ENCODE data around the gene LBH.
A peak's percentile ranks its signal among the peaks of the same experiment; 100 is the strongest.

Gene LBH

GRCh38 chr2:30231996-30232800, 864 bp downstream of the LBH start:
- TF ChIP-seq FOXM1 (IDR thresholded peaks at IDR 0.05; ENCODE audit: borderline replicate concordance, low read depth) (no peak), CREB1 (IDR thresholded peaks at IDR 0.05; ENCODE audit: low read depth) (no peak), ZBTB7A (IDR thresholded peaks at IDR 0.05; ENCODE audit: low read depth) (peak; percentile 65), USF1 (IDR thresholded peaks at IDR 0.05) (peak; percentile 71)

GRCh38 chr2:30232801-30233130, 1.4 kb downstream of the LBH start:
- TF ChIP-seq MAX (IDR thresholded peaks at IDR 0.05) = no peak
- TF ChIP-seq NFIC (IDR thresholded peaks at IDR 0.05) = no peak
- no peak for TF ChIP-seq ZBTB7A (IDR thresholded peaks at IDR 0.05; ENCODE audit: low read depth)
- TF ChIP-seq TCF12 (IDR thresholded peaks at IDR 0.05; ENCODE audit: low read depth) = no peak
- no peak for TF ChIP-seq CEBPB (IDR thresholded peaks at IDR 0.05)
- no peak for TF ChIP-seq YY1 (IDR thresholded peaks at IDR 0.05; ENCODE audit: low read depth)
- TF ChIP-seq FOXM1 (IDR thresholded peaks at IDR 0.05; ENCODE audit: borderline replicate concordance, low read depth) = no peak
- no peak for TF ChIP-seq CREB1 (IDR thresholded peaks at IDR 0.05; ENCODE audit: low read depth)
- TF ChIP-seq RAD21 (IDR thresholded peaks at IDR 0.05; ENCODE audit: low read depth) = no peak
- TF ChIP-seq TEAD4 (IDR thresholded peaks at IDR 0.05) = no peak
- no peak for TF ChIP-seq EP300 (IDR thresholded peaks at IDR 0.05; ENCODE audit: borderline replicate concordance)
- TF ChIP-seq TAF1 (IDR thresholded peaks at IDR 0.05; ENCODE audit: low read depth) = no peak

- TF ChIP-seq USF1 (IDR thresholded peaks at IDR 0.05) = no peak
- no peak for TF ChIP-seq RAD21 (IDR thresholded peaks at IDR 0.05; ENCODE audit: low read depth)
- TF ChIP-seq TCF12 (IDR thresholded peaks at IDR 0.05; ENCODE audit: low read depth) = no peak
- no peak for TF ChIP-seq CEBPB (IDR thresholded peaks at IDR 0.05)
Measured at GRCh38 chr2:30233271-30234009, 2.1 kb downstream of the LBH start.

GRCh38 chr2:30234180-30234971, 3.0 kb downstream of the LBH start:
- TF ChIP-seq YY1 (IDR thresholded peaks at IDR 0.05; ENCODE audit: low read depth) (no peak), FOXM1 (IDR thresholded peaks at IDR 0.05; ENCODE audit: borderline replicate concordance, low read depth) (no peak), REST (IDR thresholded peaks at IDR 0.05; ENCODE audit: low read depth) (no peak), TCF12 (IDR thresholded peaks at IDR 0.05; ENCODE audit: low read depth) (no peak), TEAD4 (IDR thresholded peaks at IDR 0.05) (no peak), ZBTB7A (IDR thresholded peaks at IDR 0.05; ENCODE audit: low read depth) (no peak), CREB1 (IDR thresholded peaks at IDR 0.05; ENCODE audit: low read depth) (no peak), TAF1 (IDR thresholded peaks at IDR 0.05; ENCODE audit: low read depth) (no peak), RAD21 (IDR thresholded peaks at IDR 0.05; ENCODE audit: low read depth) (no peak), EGR1 (IDR thresholded peaks at IDR 0.05) (no peak), USF1 (IDR thresholded peaks at IDR 0.05) (no peak), MAX (IDR thresholded peaks at IDR 0.05) (no peak), CEBPB (IDR thresholded peaks at IDR 0.05) (no peak), EP300 (IDR thresholded peaks at IDR 0.05; ENCODE audit: borderline replicate concordance) (no peak), NFIC (IDR thresholded peaks at IDR 0.05) (no peak)

GRCh38 chr2:30235008-30235655, 3.8 kb downstream of the LBH start:
- TF ChIP-seq ZBTB7A (IDR thresholded peaks at IDR 0.05; ENCODE audit: low read depth) (no peak), NFIC (IDR thresholded peaks at IDR 0.05) (no peak), FOXM1 (IDR thresholded peaks at IDR 0.05; ENCODE audit: borderline replicate concordance, low read depth) (no peak)

- TF ChIP-seq TEAD4 (IDR thresholded peaks at IDR 0.05) (no peak), RAD21 (IDR thresholded peaks at IDR 0.05; ENCODE audit: low read depth) (no peak), YY1 (IDR thresholded peaks at IDR 0.05; ENCODE audit: low read depth) (no peak), FOXM1 (IDR thresholded peaks at IDR 0.05; ENCODE audit: borderline replicate concordance, low read depth) (no peak), EGR1 (IDR thresholded peaks at IDR 0.05) (no peak), TAF1 (IDR thresholded peaks at IDR 0.05; ENCODE audit: low read depth) (no peak), NFIC (IDR thresholded peaks at IDR 0.05) (no peak)
Measured at GRCh38 chr2:30235859-30236535, 4.7 kb downstream of the LBH start.

Data from Ishikawa (cell line).